ENCODE results near the gene CCDC90B.
A peak's percentile ranks its signal among the peaks of the same experiment; 100 is the strongest.

Gene CCDC90B

DNA sequence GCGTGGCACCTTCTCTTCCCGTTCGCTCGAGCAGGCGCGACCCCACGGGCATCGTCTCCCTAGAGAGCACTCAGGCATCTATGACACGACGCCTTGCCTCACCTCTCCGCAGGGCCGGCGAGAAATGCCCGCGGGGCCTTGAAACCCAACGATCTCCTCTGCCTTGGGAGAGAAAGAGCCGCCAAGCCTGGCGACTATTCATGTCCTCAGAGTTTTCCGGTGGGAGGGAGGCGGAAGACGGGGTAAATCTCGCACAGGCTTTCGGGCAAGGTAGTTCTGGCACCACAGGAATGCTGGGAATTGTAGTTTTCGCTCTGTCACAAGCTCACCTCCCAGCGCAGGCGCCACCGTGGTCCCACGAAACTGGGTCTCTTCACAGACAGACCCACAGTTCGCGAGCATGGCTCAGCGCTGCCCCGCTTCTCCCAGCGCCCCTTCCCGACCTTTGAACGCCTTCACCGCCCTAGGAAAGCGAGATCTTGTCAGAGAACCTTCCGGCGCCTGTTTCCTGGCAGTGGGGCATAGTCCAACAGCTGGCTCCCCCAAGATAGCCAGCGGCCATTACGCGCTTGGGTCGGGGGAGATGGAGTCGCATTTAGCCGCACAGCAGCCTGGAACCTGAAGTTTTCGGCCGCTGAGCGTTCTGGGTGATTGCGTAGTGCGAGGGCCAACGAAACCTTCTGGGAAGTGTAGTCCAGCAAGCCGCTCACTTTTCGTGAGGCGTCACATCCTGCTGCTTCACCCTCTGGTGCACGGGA is at the start of gene CCDC90B:
Gene CCDC90B, minus strand, starts transcription at position 597 of the 758 bp plus-strand sequence. Its CDS starts 395 bp downstream, at position 202.
- H3K4me2 ChIP-seq (ENCODE audit: low read length) = peak within 1 kb of the TSS; percentile 96
- H3K9me3 ChIP-seq (ENCODE audit: low read length) = no peaks in the 10 kb centered on the region
- peak within 1 kb of the TSS; percentile 98 for H2AFZ ChIP-seq (ENCODE audit: low read length)
- peak within 1 kb of the TSS; percentile 85 for H3K27ac ChIP-seq (ENCODE audit: low read depth, low read length, poor library complexity, severe bottlenecking)
- peaks cover 64% of the 10 kb centered on the region for H3K4me1 ChIP-seq (ENCODE audit: insufficient read depth, low read length, severe bottlenecking)
- no peaks in the 10 kb centered on the region for H3F3A ChIP-seq (ENCODE audit: insufficient read depth, low read length)
- TF ChIP-seq CTCF (IDR thresholded peaks at IDR 0.05; ENCODE audit: low read length) (no peak), EZH2 (IDR thresholded peaks at IDR 0.05; ENCODE audit: borderline replicate concordance, low read length) (no peak)
- peak within 1 kb of the TSS; percentile 89 for H3K9ac ChIP-seq (ENCODE audit: low read length)
- H3K79me2 ChIP-seq (ENCODE audit: insufficient read depth, low read length) = peaks cover 19% of the 10 kb centered on the region
- H4K20me1 ChIP-seq (ENCODE audit: insufficient read depth, low read length) = no peaks in the 10 kb centered on the region
- no peaks in the 10 kb centered on the region for H3K36me3 ChIP-seq (ENCODE audit: insufficient read depth, low read length)
- peak within 1 kb of the TSS; percentile 77 for H3K4me3 ChIP-seq (ENCODE audit: low read depth, low read length, poor library complexity, severe bottlenecking)
- no peaks in the 10 kb centered on the region for H3K9me2 ChIP-seq (ENCODE audit: low read depth, low read length)
- H3K27me3 ChIP-seq (ENCODE audit: insufficient read depth, low read length) = no peaks in the 10 kb centered on the region

DNA sequence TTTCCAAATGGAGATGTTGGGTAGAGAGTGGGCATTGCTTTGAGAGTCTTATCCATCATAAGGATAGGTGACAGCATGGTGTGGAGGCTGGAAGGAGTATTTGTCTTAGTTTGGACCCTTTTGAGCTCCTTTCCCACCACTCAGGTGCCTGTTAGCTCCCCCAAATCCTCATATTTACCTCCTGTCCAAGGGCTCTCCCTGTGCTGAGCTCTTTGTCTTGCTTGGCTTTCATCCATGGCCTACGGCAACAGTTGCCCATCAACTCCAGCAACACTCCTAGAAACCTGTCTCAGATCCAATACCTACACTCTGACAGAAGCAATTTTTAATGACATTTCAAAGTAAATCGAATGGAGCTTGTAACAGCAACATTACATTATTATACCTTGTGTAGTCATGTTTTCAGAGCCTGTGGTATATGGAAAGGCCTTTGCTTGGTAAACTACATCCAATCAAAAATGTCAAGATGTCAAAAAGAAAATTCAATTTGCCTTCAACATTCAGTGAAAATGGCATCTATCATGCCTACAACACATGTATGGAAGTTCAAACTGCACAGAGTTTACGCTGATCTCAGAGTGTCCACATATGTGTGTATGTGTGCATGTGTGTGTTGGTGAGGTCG is 49.4 kb upstream of the CCDC90B start:
- Histone ChIP-seq H4K20me1 (ENCODE audit: insufficient read depth, low read length) (no peaks in the 10 kb centered on the region), H3K27ac (ENCODE audit: low read depth, low read length, poor library complexity, severe bottlenecking) (no peak overlapping the region), H3K9me2 (ENCODE audit: low read depth, low read length) (no peaks in the 10 kb centered on the region), H3K4me3 (ENCODE audit: low read depth, low read length, poor library complexity, severe bottlenecking) (no peak overlapping the region), H3K27me3 (ENCODE audit: insufficient read depth, low read length) (no peaks in the 10 kb centered on the region), H2AFZ (ENCODE audit: low read length) (no peak overlapping the region), H3K36me3 (ENCODE audit: insufficient read depth, low read length) (no peaks in the 10 kb centered on the region), H3K9me3 (ENCODE audit: low read length) (no peaks in the 10 kb centered on the region), H3K9ac (ENCODE audit: low read length) (no peak overlapping the region), H3K4me2 (ENCODE audit: low read length) (no peak overlapping the region), H3K4me1 (ENCODE audit: insufficient read depth, low read length, severe bottlenecking) (no peaks in the 10 kb centered on the region), H3F3A (ENCODE audit: insufficient read depth, low read length) (no peaks in the 10 kb centered on the region), H3K79me2 (ENCODE audit: insufficient read depth, low read length) (no peaks in the 10 kb centered on the region)
- TF ChIP-seq EZH2 (IDR thresholded peaks at IDR 0.05; ENCODE audit: borderline replicate concordance, low read length) (no peak), CTCF (IDR thresholded peaks at IDR 0.05; ENCODE audit: low read length) (no peak)

DNA sequence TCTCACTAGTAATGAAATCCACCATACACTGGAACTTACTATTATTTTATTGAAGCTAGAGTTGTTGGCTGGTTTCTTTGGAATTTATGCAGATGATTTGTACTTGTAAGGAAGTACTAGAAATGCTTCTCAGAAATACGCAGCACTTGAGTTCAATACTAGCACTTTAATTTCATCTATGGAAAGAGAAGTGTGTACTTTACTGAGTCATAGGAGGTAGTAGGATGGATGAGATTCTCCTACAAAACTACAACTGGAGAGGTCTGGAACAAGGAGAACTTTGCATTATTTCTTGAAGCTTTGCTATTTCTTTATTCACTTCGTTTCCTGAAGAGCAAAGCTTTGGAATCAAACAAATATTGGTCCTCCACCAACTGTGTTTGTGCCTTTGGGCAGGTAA is 44.1 kb upstream of the CCDC90B start:
- H3K9ac ChIP-seq (ENCODE audit: low read length) = no peak overlapping the region
- H3K9me2 ChIP-seq (ENCODE audit: low read depth, low read length) = no peaks in the 10 kb centered on the region
- no peak overlapping the region for H3K4me2 ChIP-seq (ENCODE audit: low read length)
- TF ChIP-seq EZH2 (IDR thresholded peaks at IDR 0.05; ENCODE audit: borderline replicate concordance, low read length) = no peak
- no peak for TF ChIP-seq CTCF (IDR thresholded peaks at IDR 0.05; ENCODE audit: low read length)
- no peak overlapping the region for H3K4me3 ChIP-seq (ENCODE audit: low read depth, low read length, poor library complexity, severe bottlenecking)
- H3K27ac ChIP-seq (ENCODE audit: low read depth, low read length, poor library complexity, severe bottlenecking) = no peak overlapping the region
- H2AFZ ChIP-seq (ENCODE audit: low read length) = no peak overlapping the region
- H3K9me3 ChIP-seq (ENCODE audit: low read length) = no peaks in the 10 kb centered on the region
- H3K36me3 ChIP-seq (ENCODE audit: insufficient read depth, low read length) = no peaks in the 10 kb centered on the region
- H3K79me2 ChIP-seq (ENCODE audit: insufficient read depth, low read length) = no peaks in the 10 kb centered on the region
- H3K27me3 ChIP-seq (ENCODE audit: insufficient read depth, low read length) = no peaks in the 10 kb centered on the region
- no peaks in the 10 kb centered on the region for H3F3A ChIP-seq (ENCODE audit: insufficient read depth, low read length)
- no peaks in the 10 kb centered on the region for H4K20me1 ChIP-seq (ENCODE audit: insufficient read depth, low read length)
- H3K4me1 ChIP-seq (ENCODE audit: insufficient read depth, low read length, severe bottlenecking) = no peaks in the 10 kb centered on the region
